Measurements from ENCODE around the gene B4GALNT1.

The B4GALNT1 gene

GRCh38 chr12:57605811-57606311, 27.1 kb downstream of the B4GALNT1 start:
- H3K27ac ChIP-seq (ENCODE audit: low read depth, low read length, severe bottlenecking): no peak overlapping the region
- WGBS, 2 experiments (ENCODE audit: insufficient coverage in 2 of 2): 61 to 86% methylated on average over 3 of the region's 4 CpGs
- H3K4me3 ChIP-seq (ENCODE audit: extremely low read depth, insufficient read depth, low read length, poor library complexity, severe bottlenecking): no peak overlapping the region

DNA sequence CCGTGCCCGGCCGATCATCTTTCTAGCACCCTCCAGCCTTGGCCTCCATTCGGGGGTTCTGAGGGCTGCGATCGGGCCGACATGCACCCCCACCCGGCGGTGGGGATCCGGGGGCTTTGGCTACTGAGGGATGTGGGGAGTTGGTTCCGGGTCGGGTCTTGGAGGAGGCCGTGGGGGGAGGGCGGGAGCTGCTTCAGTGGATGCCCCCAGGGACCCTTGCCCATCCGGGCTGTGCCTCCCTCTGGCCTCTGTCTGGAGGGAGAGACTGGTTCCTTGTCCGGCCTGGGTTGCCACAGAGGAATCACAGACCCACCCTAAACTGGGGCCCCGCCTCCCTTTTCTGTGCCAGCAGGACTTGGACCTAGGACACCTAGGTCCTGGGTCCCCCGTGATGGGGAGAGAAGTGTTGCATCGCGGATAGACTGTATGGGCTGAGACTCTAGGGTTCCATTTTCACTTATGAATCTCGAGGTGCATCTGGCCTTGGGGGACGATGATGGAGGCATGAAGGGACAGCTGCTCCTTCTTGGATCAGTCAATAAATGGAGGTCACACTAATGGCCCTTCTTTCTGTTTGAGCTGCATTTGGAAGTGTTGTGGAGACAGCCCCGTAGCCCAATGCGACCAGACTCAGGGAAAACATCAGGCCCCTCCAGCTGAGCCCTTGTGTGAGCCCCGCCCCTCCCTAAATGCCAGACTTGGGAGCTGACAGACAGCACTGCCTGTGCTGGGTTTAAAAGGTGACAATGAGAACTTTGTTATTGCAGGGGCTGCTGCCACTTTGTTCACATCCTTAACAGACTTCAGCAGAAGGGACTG, 27.8 kb downstream of the B4GALNT1 start:
- Histone ChIP-seq H3K36me3 (ENCODE audit: control insufficient read depth, insufficient read depth, low read length) (peaks cover 8% of the 10 kb centered on the region), H3K4me3 (ENCODE audit: extremely low read depth, insufficient read depth, low read length, poor library complexity, severe bottlenecking) (peak overlapping the region; percentile 53), H3K4me1 (ENCODE audit: control insufficient read depth, insufficient read depth, low read length, poor library complexity, severe bottlenecking) (peaks cover 20% of the 10 kb centered on the region), H3K9me3 (ENCODE audit: control insufficient read depth, low read length) (no peaks in the 10 kb centered on the region), H3K27ac (ENCODE audit: low read depth, low read length, severe bottlenecking) (peak overlapping the region; percentile 45)
- WGBS, 2 experiments (ENCODE audit: insufficient coverage in 2 of 2): 11% methylated on average over 10 to 17 of the region's 25 CpGs

More at GRCh38 chr12:57605811-57606311, 27.1 kb downstream of the B4GALNT1 start:
- H3K36me3 ChIP-seq (ENCODE audit: control insufficient read depth, insufficient read depth, low read length): peaks cover 8% of the 10 kb centered on the region
- no peaks in the 10 kb centered on the region for H3K9me3 ChIP-seq (ENCODE audit: control insufficient read depth, low read length)
- H3K4me1 ChIP-seq (ENCODE audit: control insufficient read depth, insufficient read depth, low read length, poor library complexity, severe bottlenecking): peaks cover 26% of the 10 kb centered on the region

DNA sequence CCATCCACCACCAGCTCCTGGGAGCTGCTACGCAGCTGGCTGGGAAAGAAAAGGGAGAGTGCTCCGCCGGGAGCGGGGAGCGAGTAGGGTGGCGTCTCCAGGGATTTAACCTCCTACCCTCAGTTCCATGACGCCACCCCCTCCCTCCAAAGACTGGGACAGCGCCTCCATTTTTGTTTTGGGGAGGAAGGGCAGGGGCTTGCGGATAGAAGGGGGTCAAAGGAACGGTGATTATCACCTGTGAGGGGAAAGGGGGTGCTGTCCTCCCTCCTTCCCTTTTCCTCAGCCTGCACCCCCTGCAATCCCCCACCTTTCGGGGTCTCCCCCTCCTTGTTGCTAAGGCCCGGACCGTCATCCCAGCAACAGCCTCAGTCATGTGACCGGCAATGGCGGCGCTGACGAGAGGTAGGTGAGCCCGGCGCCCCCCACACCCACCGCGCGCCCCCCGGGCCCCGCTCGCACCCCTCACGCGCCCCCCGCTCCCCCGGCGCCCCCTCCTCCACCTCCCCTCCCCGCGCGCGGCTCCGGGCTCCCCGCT, 28.5 kb downstream of the B4GALNT1 start, which contains the start of gene DTX3:
DTX3 (plus strand) TSS at position 371 of the 538 bp plus-strand sequence. CDS start 1,694 bp downstream, outside the sequence.
- 47% methylated on average over 2 of the region's 36 CpGs; no CpG with 5 or more reads in 1 of the 2 experiments for WGBS, 2 experiments (ENCODE audit: insufficient coverage in 2 of 2)
- peak within 1 kb of the TSS; percentile 53 for H3K4me3 ChIP-seq (ENCODE audit: extremely low read depth, insufficient read depth, low read length, poor library complexity, severe bottlenecking)
- peaks cover 9% of the 10 kb centered on the region for H3K36me3 ChIP-seq (ENCODE audit: control insufficient read depth, insufficient read depth, low read length)
- peaks cover 15% of the 10 kb centered on the region for H3K4me1 ChIP-seq (ENCODE audit: control insufficient read depth, insufficient read depth, low read length, poor library complexity, severe bottlenecking)
- H3K9me3 ChIP-seq (ENCODE audit: control insufficient read depth, low read length): no peaks in the 10 kb centered on the region
- H3K27ac ChIP-seq (ENCODE audit: low read depth, low read length, severe bottlenecking): peak within 1 kb of the TSS; percentile 45

GRCh38 chr12:57603815-57604453, 29.1 kb downstream of the B4GALNT1 start:
- Histone ChIP-seq H3K4me3 (ENCODE audit: extremely low read depth, insufficient read depth, low read length, poor library complexity, severe bottlenecking) (peak overlapping the region; percentile 53), H3K4me1 (ENCODE audit: control insufficient read depth, insufficient read depth, low read length, poor library complexity, severe bottlenecking) (peaks cover 15% of the 10 kb centered on the region), H3K9me3 (ENCODE audit: control insufficient read depth, low read length) (no peaks in the 10 kb centered on the region), H3K36me3 (ENCODE audit: control insufficient read depth, insufficient read depth, low read length) (peaks cover 13% of the 10 kb centered on the region), H3K27ac (ENCODE audit: low read depth, low read length, severe bottlenecking) (no peak overlapping the region)
- 60% methylated on average over 1 of the region's 6 CpGs; no CpG with 5 or more reads in 1 of the 2 experiments for WGBS, 2 experiments (ENCODE audit: insufficient coverage in 2 of 2)

DNA sequence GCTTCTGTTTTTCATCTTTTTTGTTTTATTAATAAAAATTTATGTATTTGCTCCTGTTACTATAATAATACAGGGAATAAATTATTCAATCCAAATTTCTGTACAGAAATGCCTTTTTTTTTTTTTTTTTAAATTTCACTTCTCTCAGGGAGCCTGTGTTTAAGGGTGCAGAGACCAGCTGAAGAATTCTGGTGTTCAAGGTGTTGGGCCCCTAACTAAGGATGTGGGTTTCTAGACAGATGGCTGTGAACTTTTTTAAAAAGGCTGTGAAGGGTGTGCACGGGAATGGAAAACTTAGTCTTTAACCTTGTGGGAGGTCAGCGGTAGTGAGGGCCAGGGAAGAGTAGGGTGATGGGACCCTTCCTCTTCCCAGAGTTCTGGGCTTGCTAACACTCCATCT, 29.7 kb downstream of the B4GALNT1 start:
- H3K36me3 ChIP-seq (ENCODE audit: control insufficient read depth, insufficient read depth, low read length): peaks cover 13% of the 10 kb centered on the region
- no peak overlapping the region for H3K4me3 ChIP-seq (ENCODE audit: extremely low read depth, insufficient read depth, low read length, poor library complexity, severe bottlenecking)
- H3K4me1 ChIP-seq (ENCODE audit: control insufficient read depth, insufficient read depth, low read length, poor library complexity, severe bottlenecking): peaks cover 15% of the 10 kb centered on the region
- no peaks in the 10 kb centered on the region for H3K9me3 ChIP-seq (ENCODE audit: control insufficient read depth, low read length)
- no peak overlapping the region for H3K27ac ChIP-seq (ENCODE audit: low read depth, low read length, severe bottlenecking)
- WGBS, 2 experiments (ENCODE audit: insufficient coverage in 2 of 2): 70 to 100% methylated on average over 2 of the region's 2 CpGs

- peaks cover 12% of the 10 kb centered on the region for H3K36me3 ChIP-seq (ENCODE audit: control insufficient read depth, insufficient read depth, low read length)
- no peak overlapping the region for H3K27ac ChIP-seq (ENCODE audit: low read depth, low read length, severe bottlenecking)
- no peaks in the 10 kb centered on the region for H3K9me3 ChIP-seq (ENCODE audit: control insufficient read depth, low read length)
- peaks cover 15% of the 10 kb centered on the region for H3K4me1 ChIP-seq (ENCODE audit: control insufficient read depth, insufficient read depth, low read length, poor library complexity, severe bottlenecking)
- no peak overlapping the region for H3K4me3 ChIP-seq (ENCODE audit: extremely low read depth, insufficient read depth, low read length, poor library complexity, severe bottlenecking)
These were observed 30.5 kb downstream of the B4GALNT1 start for GRCh38 chr12:57602544-57602943.

- H3K4me1 ChIP-seq (ENCODE audit: control insufficient read depth, insufficient read depth, low read length, poor library complexity, severe bottlenecking): peaks cover 10% of the 10 kb centered on the region
- H3K4me3 ChIP-seq (ENCODE audit: extremely low read depth, insufficient read depth, low read length, poor library complexity, severe bottlenecking): no peak overlapping the region
- H3K27ac ChIP-seq (ENCODE audit: low read depth, low read length, severe bottlenecking): no peak overlapping the region
- H3K36me3 ChIP-seq (ENCODE audit: control insufficient read depth, insufficient read depth, low read length): peaks cover 8% of the 10 kb centered on the region
- H3K9me3 ChIP-seq (ENCODE audit: control insufficient read depth, low read length): no peaks in the 10 kb centered on the region
- WGBS, 2 experiments (ENCODE audit: insufficient coverage in 2 of 2): no CpG with 5 or more reads among the region's 2 CpGs
These were observed 32.6 kb downstream of the B4GALNT1 start for GRCh38 chr12:57600395-57600794.

DNA sequence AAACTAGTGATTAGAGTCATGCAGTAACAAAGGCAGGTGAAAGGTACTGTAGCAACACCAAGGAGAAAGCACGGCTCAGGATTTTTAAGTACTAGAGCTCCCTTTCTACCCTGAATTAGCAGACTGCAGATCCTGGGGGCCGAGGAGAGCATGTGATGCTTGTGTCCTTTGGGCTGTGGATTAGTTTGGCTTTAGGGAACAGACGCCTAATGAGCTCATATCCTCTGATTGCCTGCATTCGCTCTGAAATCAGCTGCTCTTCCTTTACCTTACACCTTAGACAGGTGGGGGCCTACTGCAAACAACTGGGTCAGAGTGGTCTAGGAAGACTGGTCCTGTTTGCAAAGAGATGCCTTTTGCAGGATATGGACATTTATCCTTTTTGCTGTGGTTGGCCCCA, 39.8 kb downstream of the B4GALNT1 start:
- H3K4me3 ChIP-seq (ENCODE audit: extremely low read depth, insufficient read depth, low read length, poor library complexity, severe bottlenecking): no peak overlapping the region
- peaks cover 3% of the 10 kb centered on the region for H3K4me1 ChIP-seq (ENCODE audit: control insufficient read depth, insufficient read depth, low read length, poor library complexity, severe bottlenecking)
- 100% methylated on average over 3 of the region's 4 CpGs; no CpG with 5 or more reads in 1 of the 2 experiments for WGBS, 2 experiments (ENCODE audit: insufficient coverage in 2 of 2)
- peaks cover 2% of the 10 kb centered on the region for H3K36me3 ChIP-seq (ENCODE audit: control insufficient read depth, insufficient read depth, low read length)
- H3K9me3 ChIP-seq (ENCODE audit: control insufficient read depth, low read length): no peaks in the 10 kb centered on the region
- no peak overlapping the region for H3K27ac ChIP-seq (ENCODE audit: low read depth, low read length, severe bottlenecking)

DNA sequence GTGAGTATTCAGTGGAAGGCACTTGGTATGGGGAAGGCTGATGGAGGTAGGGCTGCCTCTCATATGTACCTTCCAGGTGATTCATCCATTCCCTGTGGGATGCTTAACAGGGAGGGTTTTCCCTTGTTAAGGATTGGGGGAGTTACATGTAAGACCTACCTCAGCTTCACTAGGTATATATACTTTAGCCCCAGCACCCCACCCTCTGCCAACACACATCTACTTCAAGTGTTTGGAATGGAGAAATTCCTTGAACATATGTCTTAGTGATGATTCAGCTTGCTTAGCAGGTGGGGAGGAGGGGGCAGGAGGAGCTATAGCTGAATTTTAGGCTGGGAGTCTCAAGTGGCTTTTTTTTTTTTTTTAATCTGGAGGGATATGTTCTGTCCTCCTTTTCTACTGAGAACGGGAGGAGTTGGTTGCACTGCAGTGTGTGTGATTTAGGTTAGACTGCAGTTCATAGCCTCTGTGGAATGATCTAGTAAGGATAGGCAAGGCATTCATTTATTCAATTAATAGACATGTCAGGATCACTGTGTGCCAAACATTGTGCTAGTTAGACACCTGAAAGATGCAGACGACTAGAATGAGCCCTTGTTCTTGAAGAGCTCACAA, 40.3 kb downstream of the B4GALNT1 start:
- WGBS, 2 experiments (ENCODE audit: insufficient coverage in 2 of 2): 67 to 81% methylated on average over 1 of the region's 2 CpGs
- H3K36me3 ChIP-seq (ENCODE audit: control insufficient read depth, insufficient read depth, low read length): peaks cover 2% of the 10 kb centered on the region
- no peaks in the 10 kb centered on the region for H3K9me3 ChIP-seq (ENCODE audit: control insufficient read depth, low read length)
- no peak overlapping the region for H3K4me3 ChIP-seq (ENCODE audit: extremely low read depth, insufficient read depth, low read length, poor library complexity, severe bottlenecking)
- H3K4me1 ChIP-seq (ENCODE audit: control insufficient read depth, insufficient read depth, low read length, poor library complexity, severe bottlenecking): peaks cover 3% of the 10 kb centered on the region
- no peak overlapping the region for H3K27ac ChIP-seq (ENCODE audit: low read depth, low read length, severe bottlenecking)

GRCh38 chr12:57591782-57592325, 41.1 kb downstream of the B4GALNT1 start:
- Histone ChIP-seq H3K4me1 (ENCODE audit: control insufficient read depth, insufficient read depth, low read length, poor library complexity, severe bottlenecking) (peaks cover 3% of the 10 kb centered on the region), H3K36me3 (ENCODE audit: control insufficient read depth, insufficient read depth, low read length) (peaks cover 2% of the 10 kb centered on the region), H3K27ac (ENCODE audit: low read depth, low read length, severe bottlenecking) (no peak overlapping the region), H3K9me3 (ENCODE audit: control insufficient read depth, low read length) (no peaks in the 10 kb centered on the region), H3K4me3 (ENCODE audit: extremely low read depth, insufficient read depth, low read length, poor library complexity, severe bottlenecking) (peak overlapping the region; percentile 70)
- WGBS, 2 experiments (ENCODE audit: insufficient coverage in 2 of 2): 53 to 64% methylated on average over 2 to 7 of the region's 10 CpGs
